HG03108 (cell line): ENCODE measurements around the gene C10orf62.
"Not testable (repeated sequence)": the region's sequence is repeated elsewhere in the genome, so short reads cannot be mapped to it uniquely, and the experiment has no call there.

Experiments used
- ATAC-seq: cut with Tn5 transposase; IDR thresholded peaks from one replicate; pipeline ENCODE4 v1.9.1; 2021; ENCODE audit warnings: moderate library complexity; ENCODE audit not compliant: unreplicated experiment

The C10orf62 gene, protein sequence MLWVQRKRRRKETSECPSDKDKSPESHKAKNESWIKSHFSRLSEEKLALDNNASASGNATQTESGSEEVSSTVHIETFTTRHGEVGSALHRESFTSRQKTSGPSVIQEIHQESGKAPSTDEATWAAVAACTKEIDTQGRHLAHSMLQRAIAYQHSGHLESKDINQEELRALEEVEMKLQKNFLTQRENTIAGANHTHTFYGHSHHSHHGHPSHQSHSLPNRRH

DNA sequence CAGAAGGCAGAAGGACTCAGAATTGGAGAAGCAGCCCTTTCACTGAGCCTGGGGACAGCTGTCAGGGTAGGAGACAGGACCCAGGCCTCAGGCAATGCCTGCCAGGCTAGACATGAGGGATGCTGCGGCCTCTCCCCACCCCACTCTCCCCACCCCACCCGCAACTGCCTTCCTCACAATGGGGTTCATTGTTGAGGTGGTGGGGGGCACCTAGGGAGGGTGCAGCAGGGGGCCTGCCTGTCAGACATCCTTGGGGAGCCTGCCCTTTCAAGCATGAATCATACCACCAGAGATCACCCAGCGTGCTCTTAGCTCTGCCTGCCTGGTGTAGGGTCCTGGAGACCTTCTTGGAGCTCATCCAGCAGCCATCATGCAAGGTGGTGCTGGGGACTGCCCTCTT is at the start of gene C10orf62:
Gene C10orf62 (plus strand): TSS at position 243 of the 400 bp plus-strand sequence. CDS start 177 bp downstream, outside the sequence.
- ATAC-seq, result no peak

DNA sequence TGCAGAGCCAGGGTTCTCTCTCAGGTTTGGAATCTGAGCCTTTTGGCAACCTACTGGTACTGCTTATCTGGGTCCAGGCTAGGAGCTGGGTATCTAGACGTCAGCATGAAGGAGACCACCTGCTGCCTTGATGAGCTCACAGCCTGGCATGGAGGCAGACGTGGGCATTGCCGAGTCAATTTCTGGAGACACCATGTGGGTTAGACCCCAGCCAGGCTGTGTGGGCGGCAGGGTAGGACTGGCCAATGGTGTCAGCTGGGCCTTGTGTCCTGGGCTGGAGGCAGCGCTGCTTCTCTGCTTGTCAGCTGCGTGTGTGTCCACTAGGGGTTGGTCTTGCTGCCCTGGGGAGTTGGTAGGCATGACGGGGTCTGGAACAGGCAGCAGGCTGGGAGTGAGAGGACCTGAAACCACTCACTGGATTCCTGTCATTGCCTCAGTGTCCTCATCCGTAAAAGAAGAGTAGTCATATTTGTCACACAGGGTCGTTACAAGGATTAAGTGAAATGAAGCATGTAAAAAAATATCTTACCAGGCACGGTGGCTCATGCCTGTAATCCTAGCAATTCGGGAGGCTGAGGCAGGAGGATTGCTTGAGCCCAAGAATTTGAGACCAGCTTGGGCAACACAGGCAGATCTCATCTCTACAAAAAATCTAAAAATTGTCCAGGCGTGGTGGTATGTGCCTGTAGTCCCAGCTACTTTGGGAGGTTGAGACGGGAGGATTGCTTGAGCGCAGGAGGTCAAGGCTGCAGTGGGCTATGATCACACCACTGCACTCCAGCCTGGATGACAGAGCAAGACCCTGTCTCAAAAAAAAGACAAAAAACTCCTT is 48.6 kb upstream of the C10orf62 start:
- no peak for ATAC-seq

DNA sequence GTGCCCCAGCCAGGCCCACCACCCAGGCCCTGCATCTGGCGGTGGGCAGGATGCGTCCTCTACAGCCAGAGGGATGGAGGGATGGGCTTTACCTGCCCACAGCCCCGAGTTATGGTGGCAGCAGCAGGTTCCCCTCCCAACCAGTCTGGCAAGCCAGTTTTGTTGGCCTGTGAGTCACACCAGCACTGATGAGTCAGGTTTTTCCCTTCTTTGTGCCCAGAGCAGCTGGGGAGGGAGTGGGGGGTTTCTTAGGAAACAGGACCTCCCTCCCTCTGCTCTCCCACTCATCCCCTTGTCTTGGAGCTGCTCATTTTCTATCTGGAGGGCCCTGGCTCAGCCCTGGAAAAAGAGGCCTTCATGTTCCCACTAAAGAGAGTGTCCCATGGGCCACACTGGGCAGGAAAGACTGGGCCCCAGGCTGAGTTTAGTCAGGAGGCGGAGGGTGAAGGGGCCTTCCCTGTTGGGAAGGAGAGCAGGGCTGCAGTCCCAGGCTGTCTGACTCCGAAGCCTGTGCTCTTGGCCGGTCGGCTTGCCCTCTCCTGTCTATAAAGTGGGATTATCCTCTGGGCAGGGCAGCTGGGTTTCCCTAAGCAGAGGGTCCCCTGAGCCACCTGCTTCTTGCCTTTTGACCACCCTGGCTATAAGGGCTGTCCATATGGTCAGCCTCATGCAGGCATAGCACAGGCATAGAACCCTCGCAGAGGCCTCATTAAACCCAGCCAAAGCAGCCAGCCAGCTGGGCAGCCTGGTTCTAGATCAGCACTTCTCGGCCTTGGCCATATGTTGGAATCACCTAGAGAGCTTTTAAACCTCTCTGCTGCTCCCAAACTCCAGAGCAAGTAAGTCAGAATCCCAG is 47.1 kb upstream of the C10orf62 start:
- ATAC-seq, result no peak

DNA sequence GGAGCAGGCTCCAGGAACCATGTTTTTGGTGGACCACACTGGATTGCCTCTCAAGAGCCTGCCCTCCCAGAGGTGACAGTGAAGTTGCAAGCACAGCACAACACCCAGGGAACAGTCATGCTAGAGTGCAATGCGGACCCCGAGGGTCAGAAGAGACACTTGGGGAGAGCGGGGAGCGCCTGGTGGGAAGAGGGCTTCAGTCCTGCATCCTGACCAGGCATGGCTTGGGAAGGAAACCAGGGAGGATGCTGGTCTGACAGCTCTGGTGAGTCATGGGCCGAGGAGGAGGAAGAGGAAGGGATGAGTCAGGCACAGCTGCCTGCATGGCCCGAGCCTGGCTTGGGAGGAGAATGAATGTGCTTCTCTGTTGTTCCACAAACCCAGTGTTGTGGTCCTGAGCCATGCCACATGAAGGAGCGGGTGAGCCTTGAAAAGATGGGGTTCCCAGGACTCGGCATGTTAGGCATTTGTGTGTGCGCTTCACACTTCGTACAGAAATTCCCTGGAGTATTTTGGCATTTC is 46.4 kb upstream of the C10orf62 start:
- no peak for ATAC-seq

DNA sequence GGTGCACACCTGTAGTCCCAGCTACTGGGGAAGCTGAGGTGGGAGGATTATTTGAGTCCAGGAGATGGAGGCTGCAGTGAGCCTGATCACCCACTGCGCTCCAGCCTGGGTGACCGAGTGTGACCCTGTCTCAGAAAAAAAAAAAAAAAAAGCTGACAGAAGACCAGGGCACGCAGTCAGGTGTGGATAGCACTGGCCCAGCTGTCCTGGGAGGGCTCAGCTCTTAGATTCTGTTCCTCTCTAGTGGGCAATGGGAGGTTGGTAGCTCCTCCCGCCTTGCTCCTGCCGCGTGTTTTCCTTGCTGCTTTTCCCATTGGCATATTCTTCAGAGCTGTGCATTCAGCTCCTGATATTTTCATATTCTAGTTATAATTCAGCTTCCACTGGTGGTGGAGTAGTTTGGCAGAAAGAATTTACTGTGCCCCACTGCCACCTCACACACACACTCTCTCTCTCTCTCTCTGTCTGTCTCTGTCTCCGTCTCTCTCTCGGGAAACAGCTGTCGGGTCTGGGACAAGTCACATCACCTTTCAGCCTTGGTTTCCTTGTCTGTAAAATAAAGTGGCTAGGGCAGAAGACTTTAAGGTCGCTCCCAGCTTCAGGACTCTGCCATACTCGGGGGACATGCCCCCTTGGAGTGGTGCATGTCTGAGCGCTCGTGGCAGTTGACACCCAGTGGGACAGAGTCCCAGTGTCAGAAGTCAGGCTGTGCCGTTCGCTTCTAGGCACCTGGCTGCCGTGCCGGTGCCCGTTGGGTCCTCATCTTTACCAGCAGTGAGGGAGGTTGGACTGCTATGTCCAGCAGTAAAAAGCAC is 42.9 kb upstream of the C10orf62 start:
- ATAC-seq, result no peak

DNA sequence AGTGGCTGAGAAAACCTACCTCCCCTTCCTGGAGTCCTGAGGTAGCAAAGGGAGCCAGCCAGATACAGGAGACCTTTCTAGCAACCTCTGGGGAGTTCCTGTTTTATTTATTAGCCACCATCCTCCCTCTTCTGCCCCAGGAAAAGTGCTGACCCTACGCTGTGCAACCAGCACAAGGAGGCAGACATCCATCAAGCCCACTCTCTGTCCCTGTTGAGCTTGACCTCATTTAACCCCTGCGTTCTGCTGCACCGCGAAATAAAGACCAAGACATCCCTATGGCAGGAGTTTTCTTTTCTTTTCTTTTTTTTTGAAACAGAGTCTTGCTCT is 42.3 kb upstream of the C10orf62 start:
- no peak for ATAC-seq

DNA sequence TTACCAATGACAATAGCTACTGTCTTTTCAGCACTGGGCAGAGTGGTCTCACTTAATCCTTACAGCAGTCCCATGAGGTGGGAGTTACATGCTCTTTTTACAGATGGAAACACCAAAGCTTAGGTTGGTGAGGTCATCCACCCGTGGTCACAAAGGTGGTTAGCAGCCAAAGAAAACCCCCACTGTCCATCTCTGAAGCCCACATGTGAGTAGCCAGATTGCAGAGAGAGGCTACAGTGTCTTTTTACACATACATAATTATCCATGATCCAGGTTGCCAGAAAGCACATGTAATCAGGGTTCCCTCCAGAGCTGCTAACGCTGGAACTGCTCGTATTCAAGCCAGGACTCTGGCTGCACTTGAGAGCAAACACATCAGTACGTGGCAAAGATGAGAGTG is 41.6 kb upstream of the C10orf62 start:
- no peak for ATAC-seq

DNA sequence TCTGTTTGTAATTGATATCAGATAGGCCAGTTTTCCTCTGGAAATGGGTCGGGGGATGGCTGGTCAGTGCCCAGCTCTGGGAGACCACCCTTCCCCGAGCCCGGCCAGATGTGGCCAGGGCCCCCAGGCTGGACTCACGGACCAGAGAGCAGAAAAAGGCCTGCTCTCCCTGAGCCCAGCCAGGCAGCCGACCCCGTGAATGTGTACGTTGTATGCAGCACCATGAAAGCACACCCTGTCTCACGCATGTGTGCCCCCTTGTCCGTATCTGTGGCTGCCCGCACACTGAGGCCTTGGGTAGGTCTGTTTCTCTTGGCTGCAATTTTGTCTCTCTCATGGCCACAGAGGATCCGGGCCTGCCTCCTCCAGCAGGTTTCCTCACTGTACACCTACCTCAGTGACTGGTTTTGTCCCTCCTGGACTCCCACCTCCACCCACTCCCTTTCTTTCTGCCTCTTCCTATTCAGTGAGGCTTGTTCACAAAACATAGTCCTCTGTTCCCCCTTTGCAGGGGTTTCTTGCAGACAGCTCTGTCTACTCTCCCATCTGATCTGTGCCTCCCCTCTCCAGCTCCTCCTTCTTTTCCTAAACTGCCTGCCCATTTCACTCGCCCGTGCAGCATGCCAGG is 40.6 kb upstream of the C10orf62 start:
- ATAC-seq, result no peak

DNA sequence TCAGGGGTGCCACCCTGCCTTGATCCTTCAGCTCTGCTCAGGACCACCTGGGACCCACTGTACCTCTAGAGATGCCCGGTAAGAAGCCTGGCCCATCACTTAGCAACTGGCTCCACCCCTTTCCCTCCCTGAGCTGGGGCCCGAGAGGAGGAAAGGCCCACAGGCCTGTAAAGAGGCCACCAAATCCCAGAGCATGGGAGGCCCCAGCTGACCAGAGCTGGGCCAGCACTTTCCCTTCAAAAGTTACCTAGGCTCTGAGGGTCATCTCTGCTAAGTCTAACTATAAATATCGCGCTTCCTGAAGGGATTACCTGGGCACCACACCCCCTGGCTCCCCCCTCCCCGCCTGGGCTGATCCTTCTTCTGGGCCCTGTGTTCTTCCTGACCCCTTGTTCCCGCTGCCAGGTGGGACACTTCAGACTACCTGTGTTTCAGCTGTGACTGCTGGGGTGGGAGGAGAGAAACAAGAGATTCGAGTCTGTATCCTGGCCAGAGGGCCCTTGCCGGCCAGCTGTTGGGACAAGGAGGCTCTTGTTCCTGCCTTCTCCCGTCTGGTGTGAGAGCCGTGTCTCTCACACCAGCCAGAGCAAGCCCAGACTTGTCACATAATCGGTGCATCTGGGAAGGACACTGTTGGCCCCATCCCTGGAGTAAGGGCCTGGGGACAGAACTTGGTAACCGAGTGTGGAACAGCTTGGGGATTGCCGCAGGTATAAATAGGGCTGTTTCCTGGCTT is 39.8 kb upstream of the C10orf62 start:
- ATAC-seq, result no peak

DNA sequence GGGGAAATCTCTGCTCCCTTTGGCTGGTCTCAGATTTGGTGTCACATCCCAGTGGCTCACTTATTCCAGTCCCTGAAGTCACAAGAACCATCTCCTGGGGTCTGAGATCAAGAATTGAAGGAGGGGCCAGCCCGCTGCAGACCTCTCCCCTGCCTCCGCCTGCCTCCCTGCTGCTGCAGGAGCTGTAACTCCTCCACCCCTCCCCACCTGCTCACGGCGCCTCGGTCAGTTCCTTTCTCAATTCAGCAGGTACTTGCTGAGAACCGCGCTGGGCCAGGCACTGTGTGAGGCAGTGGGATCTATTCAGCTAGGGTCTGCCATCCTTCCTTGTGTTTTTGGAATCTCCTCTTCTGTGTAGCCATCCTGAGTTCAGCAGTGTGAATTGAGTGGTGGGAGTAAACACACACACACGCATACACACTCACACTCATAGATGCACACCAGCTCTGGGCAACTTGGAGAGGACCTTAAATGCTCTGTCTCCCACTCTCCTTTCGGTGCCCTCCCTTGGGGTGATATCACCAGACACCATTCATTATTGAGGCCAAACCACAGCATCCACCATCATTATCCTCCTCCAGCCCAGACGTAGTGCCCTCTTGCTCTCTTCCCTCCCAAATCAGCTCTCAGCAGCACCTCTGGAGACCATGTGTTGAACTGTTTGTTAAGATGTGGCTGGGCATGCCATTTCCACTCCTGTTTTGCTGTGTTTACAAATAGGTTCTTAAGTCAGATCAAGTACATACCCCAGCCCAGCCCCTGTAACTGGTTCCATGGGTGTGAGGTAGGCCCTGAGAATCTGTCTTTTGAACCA is 39.0 kb upstream of the C10orf62 start:
- no peak for ATAC-seq

DNA sequence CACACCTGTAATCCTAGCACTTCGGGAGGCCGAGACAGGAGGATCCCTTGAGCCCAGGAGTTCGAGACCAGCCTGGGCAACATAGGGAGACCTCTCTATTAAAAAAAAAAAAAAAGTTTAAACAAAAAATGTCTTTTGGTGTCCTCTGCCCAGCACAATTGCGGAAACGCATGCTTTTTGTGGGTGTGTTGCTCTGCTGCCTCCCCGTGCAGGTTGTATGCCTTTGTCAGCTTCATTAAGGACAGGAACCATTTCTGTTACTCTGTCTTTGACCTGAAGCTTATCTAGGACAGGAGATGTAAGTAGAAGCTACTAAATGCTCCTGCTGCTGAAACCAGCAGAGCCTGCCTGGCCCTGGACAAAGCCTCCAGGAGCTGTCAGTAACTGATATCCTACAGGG is 38.2 kb upstream of the C10orf62 start:
- ATAC-seq, result no peak

DNA sequence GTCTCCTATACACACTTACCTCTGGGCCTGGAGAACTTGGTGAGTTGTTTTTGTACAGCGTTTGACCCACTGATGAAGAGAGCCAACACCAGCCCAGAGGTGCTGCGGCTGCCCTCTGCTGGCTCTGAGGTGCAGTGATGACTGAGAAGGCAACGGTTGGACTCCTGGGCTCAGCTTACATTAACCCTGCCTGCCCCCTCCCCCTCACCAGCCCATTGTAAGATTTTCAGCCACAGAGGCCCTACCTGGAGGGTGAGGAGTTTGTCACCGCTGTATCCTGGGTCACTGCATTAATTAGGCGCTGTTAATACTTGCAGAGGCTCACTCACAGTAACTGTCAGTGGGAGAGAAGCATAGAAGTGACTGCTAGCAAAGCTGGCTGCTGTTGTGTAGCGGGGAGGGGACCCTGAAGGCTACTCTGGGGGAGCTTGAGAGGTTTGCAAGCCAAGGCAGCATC is 35.9 kb upstream of the C10orf62 start:
- ATAC-seq, result no peak

DNA sequence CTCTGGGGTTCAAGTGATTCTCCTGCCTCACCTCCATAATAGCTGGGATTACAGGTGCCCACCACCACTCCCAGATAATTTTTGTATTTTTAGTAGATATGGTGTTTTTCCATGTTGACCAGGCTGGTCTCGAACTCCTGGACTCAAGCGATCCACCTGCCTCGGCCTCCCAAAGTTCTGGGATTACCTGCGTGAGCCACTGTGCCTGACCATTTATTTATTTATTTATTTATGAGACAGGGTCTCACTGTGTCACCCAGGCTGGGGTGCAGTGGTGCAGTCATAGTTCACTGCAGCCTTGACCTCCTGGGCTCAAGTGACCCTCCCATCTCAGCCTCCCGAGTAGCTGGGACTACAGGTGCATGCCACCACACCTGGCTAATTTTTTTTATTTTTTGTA is 35.2 kb upstream of the C10orf62 start:
- not testable (repeated sequence) for ATAC-seq

DNA sequence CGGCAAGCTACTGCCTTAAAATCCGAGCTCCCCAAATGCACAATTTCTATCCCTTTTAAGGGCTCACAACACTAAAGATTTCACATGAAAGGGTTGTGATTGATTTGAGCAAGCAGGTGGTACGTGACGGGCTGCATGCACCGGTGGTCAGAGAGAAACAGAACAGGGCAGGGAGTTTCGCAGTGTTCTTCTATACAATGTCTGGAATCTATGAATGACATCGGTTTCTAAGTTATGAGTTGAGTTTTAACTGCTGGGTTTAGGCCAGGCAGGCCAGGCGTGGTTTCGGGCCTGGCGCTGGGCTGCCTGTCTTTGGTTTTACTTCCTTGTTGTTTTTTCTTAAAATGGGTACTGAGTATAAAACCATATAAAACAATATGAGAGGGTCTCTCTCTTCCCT is 34.0 kb upstream of the C10orf62 start:
- ATAC-seq, result not testable (repeated sequence)

DNA sequence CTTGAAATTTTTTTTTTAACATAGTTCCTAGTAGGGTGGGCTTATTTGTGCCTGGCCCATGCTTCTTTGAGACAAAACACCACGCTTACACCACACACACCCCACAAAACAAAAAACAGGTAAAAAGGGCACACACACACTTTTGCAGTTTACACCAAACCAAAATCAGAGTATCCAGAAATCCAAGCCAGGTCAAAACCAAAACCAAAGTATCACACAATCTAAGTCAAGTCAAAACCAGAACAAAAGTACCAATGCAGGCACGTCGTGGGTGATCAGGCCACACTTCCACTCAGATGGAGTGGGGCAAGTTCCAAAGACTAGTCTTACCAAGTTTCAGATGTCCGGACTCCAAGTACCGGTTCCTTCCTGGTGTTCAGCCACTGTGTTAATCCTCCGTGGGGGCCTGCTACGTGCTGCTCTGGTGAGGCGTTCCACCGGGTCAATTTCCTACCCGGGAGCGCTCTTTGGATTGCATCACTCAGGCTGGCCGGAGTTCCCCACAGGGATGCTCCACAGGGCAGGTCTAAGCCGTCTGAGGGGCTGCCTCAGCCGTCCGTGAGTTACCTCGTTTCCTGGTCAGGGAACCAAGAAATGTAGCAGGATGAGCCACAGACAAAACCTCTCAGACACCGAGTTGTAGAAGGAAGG is 28.7 kb upstream of the C10orf62 start:
- not testable (repeated sequence) for ATAC-seq

DNA sequence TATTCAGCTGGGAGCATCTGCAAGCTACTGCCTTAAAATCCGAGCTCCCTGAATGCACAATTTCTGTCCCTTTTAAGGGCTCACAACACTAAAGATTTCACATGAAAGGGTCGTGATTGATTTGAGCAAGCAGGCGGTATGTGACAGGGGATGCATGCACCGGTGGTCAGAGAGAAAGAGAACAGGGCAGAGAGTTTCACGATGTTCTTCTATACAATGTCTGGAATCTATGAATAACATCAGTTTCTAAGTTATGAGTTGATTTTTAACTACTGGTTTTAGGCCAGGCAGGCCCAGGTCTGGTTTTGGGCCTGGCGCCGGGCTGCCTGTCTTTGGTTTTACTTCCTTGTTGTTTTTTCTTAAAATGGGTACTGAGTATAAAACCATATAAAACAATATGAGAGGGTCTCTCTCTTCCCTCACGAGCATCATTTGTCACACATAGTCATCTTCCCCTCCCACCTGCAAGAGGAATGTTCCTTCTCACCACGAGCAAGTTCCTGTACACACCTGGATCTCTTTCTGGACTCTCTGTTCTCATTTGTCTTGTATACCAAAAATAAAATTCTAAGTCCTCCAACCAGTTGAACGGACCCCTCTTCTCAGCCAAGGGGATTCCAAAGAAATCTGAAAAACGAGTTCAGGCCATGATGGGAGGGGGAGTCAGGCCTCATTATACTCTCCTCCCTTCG is 28.0 kb upstream of the C10orf62 start:
- ATAC-seq, result not testable (repeated sequence)

DNA sequence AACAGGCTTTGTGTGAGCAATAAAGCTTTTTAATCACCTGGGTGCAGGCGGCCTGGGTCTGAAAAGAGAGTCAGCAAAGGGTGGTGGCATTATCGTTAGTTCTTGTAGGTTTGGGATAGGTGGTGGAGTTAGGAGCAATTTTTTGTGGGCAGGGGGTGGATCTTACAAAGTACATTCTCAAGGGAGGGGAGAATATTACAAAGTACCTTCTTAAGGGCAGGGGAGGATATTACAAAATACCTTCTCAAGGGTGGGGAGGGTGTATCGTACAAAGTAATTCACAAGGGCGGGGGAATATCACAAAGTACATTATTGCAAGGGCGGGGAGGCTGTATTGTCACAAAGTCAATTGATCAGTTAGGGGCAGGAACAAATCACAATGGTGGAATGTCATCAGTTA is 27.2 kb upstream of the C10orf62 start:
- ATAC-seq, result not testable (repeated sequence)
